ENCODE measurements around the gene COL17A1. TPM values are rescaled to one million over a fixed set of nuclear protein-coding genes. Genes with fewer than 3 reads are reported as not detected.

COL17A1 gene
- total RNA-seq, 4 donors from 2014 or later: 150 to 202 (median 191) TPM

GRCh38 chr10:104052431-104052830 is 33.2 kb downstream of the COL17A1 start:
- DNase-seq: no peak
- Histone ChIP-seq H3K9me3 (no peaks in the 10 kb centered on the region), H3K27me3 (no peaks in the 10 kb centered on the region), H3K4me1 (peaks cover 9 to 37% (median 15%) of the 10 kb centered on the region in 3 donors), H3K27ac (no peak overlapping the region), H3K4me3 (no peak overlapping the region), H3K36me3 (peaks cover 0 to 18% (median 0%) of the 10 kb centered on the region in 3 donors)
- 17 to 38% methylated on average over 1 of the region's 2 CpGs for WGBS, 2 donors
- TF ChIP-seq POLR2A (IDR thresholded peaks at IDR 0.05) (no peak), CTCF (IDR thresholded peaks at IDR 0.05) (no peak)
- intact Hi-C loops (cut with DNase I): no loop called here

GRCh38 chr10:104049504-104050250 is 36.0 kb downstream of the COL17A1 start:
- H3K4me1 ChIP-seq: peaks cover 9 to 37% (median 15%) of the 10 kb centered on the region in 3 donors
- H3K36me3 ChIP-seq: peaks cover 0 to 21% (median 0%) of the 10 kb centered on the region in 3 donors
- WGBS, 2 donors: 27 to 29% methylated on average over 8 of the region's 8 CpGs
- no peak for DNase-seq
- TF ChIP-seq POLR2A (IDR thresholded peaks at IDR 0.05): no peak
- no peak for TF ChIP-seq CTCF (IDR thresholded peaks at IDR 0.05)
- no peak overlapping the region for H3K4me3 ChIP-seq
- H3K27ac ChIP-seq: peak overlapping the region; percentile 40 to 51 (median 48)
- intact Hi-C loops (cut with DNase I): no loop called here
- H3K27me3 ChIP-seq: no peaks in the 10 kb centered on the region
- H3K9me3 ChIP-seq: no peaks in the 10 kb centered on the region

GRCh38 chr10:104046651-104047050 is 39.0 kb downstream of the COL17A1 start:
- no peak for DNase-seq
- H3K36me3 ChIP-seq: peaks cover 0 to 36% (median 0%) of the 10 kb centered on the region in 3 donors
- no peaks in the 10 kb centered on the region for H3K27me3 ChIP-seq
- 84 to 86% methylated on average over 1 to 5 of the region's 6 CpGs for WGBS, 2 donors
- H3K4me3 ChIP-seq: no peak overlapping the region
- H3K27ac ChIP-seq: no peak overlapping the region
- H3K9me3 ChIP-seq: no peaks in the 10 kb centered on the region
- H3K4me1 ChIP-seq: peaks cover 9 to 29% (median 15%) of the 10 kb centered on the region in 3 donors
- intact Hi-C loops (cut with DNase I): no loop called here
- TF ChIP-seq POLR2A (IDR thresholded peaks at IDR 0.05) (no peak), CTCF (IDR thresholded peaks at IDR 0.05) (no peak)

- intact Hi-C loops (cut with DNase I): no loop called here
- no peak for DNase-seq
- H3K4me3 ChIP-seq: no peak overlapping the region
- TF ChIP-seq CTCF (IDR thresholded peaks at IDR 0.05): peak in 4 of 6 experiments; percentile 7 to 46 (median 34)
- no peak for TF ChIP-seq POLR2A (IDR thresholded peaks at IDR 0.05)
- H3K27ac ChIP-seq: no peak overlapping the region
- H3K4me1 ChIP-seq: peaks cover 9 to 18% (median 14%) of the 10 kb centered on the region in 3 donors
- H3K9me3 ChIP-seq: no peaks in the 10 kb centered on the region
- no peaks in the 10 kb centered on the region for H3K27me3 ChIP-seq
- 86 to 89% methylated on average over 4 to 7 of the region's 9 CpGs for WGBS, 2 donors
- H3K36me3 ChIP-seq: peaks cover 0 to 43% (median 0%) of the 10 kb centered on the region in 3 donors
Observed at GRCh38 chr10:104045151-104046089, 40.3 kb downstream of the COL17A1 start.
